GM23338 (cell line): ENCODE measurements around the gene PHKB. TPM values are rescaled to one million over a fixed set of nuclear protein-coding genes. Genes with fewer than 3 reads are reported as not detected.

Source experiments
- ATAC-seq: fragments of 200-7000 bp; cut with Tn5 transposase; 3 replicates; pipeline ENCODE4 v1.9.1; 2020
- DNase-seq: peaks from one replicate; pipeline ENCODE4 v3.0.0-alpha.2; 2015; ENCODE audit warnings: low spot score
- H2AFZ ChIP-seq: fragments of 200-600 bp; sonication (generic); 2 replicates; pipeline ENCODE4 v1.8.0; 2016; ENCODE audit warnings: antibody characterized with exemption, mild to moderate bottlenecking, moderate library complexity
- H3F3A ChIP-seq: fragments of 200-600 bp; sonication (generic); replicated peaks from 2 replicates; pipeline ENCODE4 v1.8.0; 2017; ENCODE audit warnings: antibody characterized with exemption, mixed run types, low read depth
- H3K27ac ChIP-seq: fragments of 200-600 bp; sonication (generic); 2 replicates; pipeline ENCODE4 v1.6.1; 2016; ENCODE audit warnings: low read depth
- H3K27me3 ChIP-seq: fragments of 200-600 bp; sonication (generic); 2 replicates; pipeline ENCODE4 v1.8.0; 2016; ENCODE audit warnings: mild to moderate bottlenecking, mixed run types, moderate library complexity; ENCODE audit not compliant: insufficient read depth
- H3K36me3 ChIP-seq: fragments of 200-600 bp; sonication (generic); 2 replicates; pipeline ENCODE4 v1.8.0; 2016; ENCODE audit warnings: mild to moderate bottlenecking; ENCODE audit not compliant: insufficient read depth
- H3K4me1 ChIP-seq: fragments of 200-600 bp; sonication (generic); 2 replicates; pipeline ENCODE4 v1.8.0; 2016; ENCODE audit warnings: mild to moderate bottlenecking, moderate library complexity; ENCODE audit not compliant: insufficient read depth
- H3K4me2 ChIP-seq: fragments of 200-600 bp; sonication (generic); 2 replicates; pipeline ENCODE4 v1.7.1; 2017; ENCODE audit warnings: mixed run types
- H3K4me3 ChIP-seq: fragments of 200-600 bp; sonication (generic); 2 replicates; pipeline ENCODE4 v1.6.1; 2016; ENCODE audit warnings: mixed run types
- H3K79me2 ChIP-seq: fragments of 200-600 bp; sonication (generic); replicated peaks from 2 replicates; pipeline ENCODE4 v1.8.0; 2017; ENCODE audit warnings: mild to moderate bottlenecking; ENCODE audit not compliant: insufficient read depth
- H3K9me2 ChIP-seq: fragments of 200-600 bp; sonication (generic); 2 replicates; pipeline ENCODE4 v1.8.0; 2017; ENCODE audit not compliant: insufficient read depth
- H4K20me1 ChIP-seq: fragments of 200-600 bp; sonication (generic); replicated peaks from 2 replicates; pipeline ENCODE4 v1.8.0; 2017; ENCODE audit warnings: mild to moderate bottlenecking; ENCODE audit not compliant: insufficient read depth
- H3K27ac Mint-ChIP-seq: 2 replicates; pipeline ENCODE4 v1.8.0; 2020; ENCODE audit warnings: inconsistent platforms, mild to moderate bottlenecking, moderate library complexity, mixed read lengths
- H3K27me3 Mint-ChIP-seq: 3 replicates; pipeline ENCODE4 v1.8.0; 2022; ENCODE audit warnings: low read depth, mild to moderate bottlenecking, moderate library complexity, mixed read lengths, inconsistent platforms; ENCODE audit not compliant: insufficient read depth, poor library complexity
- H3K36me3 Mint-ChIP-seq: 3 replicates; pipeline ENCODE4 v1.8.0; 2021; ENCODE audit warnings: low read depth, mild to moderate bottlenecking, inconsistent platforms, moderate library complexity, mixed read lengths
- H3K4me1 Mint-ChIP-seq: 3 replicates; pipeline ENCODE4 v1.8.0; 2020; ENCODE audit warnings: mild to moderate bottlenecking, inconsistent platforms, mixed read lengths
- H3K4me3 Mint-ChIP-seq: 3 replicates; pipeline ENCODE4 v1.8.0; 2021; ENCODE audit warnings: moderate library complexity, mild to moderate bottlenecking, inconsistent platforms, mixed read lengths
- H3K9me3 Mint-ChIP-seq: 3 replicates; pipeline ENCODE4 v1.8.0; 2020; ENCODE audit warnings: moderate library complexity, mild to moderate bottlenecking, inconsistent platforms, mixed read lengths
- CREB1 ChIP-seq: fragments of 250-450 bp; sonication (Bioruptor Pico); IDR thresholded peaks from 2 replicates; pipeline ENCODE4 v1.5.0; 2020; ENCODE audit warnings: low read depth, mild to moderate bottlenecking, moderate library complexity
- CTCF ChIP-seq, 2 experiments: fragments of 200-600 bp in 1 of 2; sonication (generic) in 1 of 2; conservative IDR thresholded peaks; 2 replicates each; pipeline versions ENCODE4 v1.5.1 to v1.6.1; 2016 to 2017; ENCODE audit warnings: antibody characterized with exemption in 2 of 2, low read depth in 2 of 2, mild to moderate bottlenecking in 2 of 2, moderate library complexity in 1 of 2
- EZH2phosphoT487 ChIP-seq: fragments of 200-600 bp; sonication (generic); IDR thresholded peaks from one replicate; pipeline ENCODE4 v1.8.1; 2018; ENCODE audit warnings: antibody characterized with exemption; ENCODE audit not compliant: unreplicated experiment
- JUNB ChIP-seq: IDR thresholded peaks from one replicate; pipeline ENCODE4 v1.6.1; 2016; ENCODE audit warnings: antibody characterized with exemption; ENCODE audit not compliant: unreplicated experiment
- NANOG ChIP-seq: IDR thresholded peaks from 2 replicates; pipeline ENCODE4 v1.6.1; 2016; ENCODE audit warnings: antibody characterized with exemption, borderline replicate concordance
- REST ChIP-seq: IDR thresholded peaks from one replicate; pipeline ENCODE4 v1.6.1; 2018; ENCODE audit warnings: antibody characterized with exemption; ENCODE audit not compliant: unreplicated experiment
- STAT1 ChIP-seq: IDR thresholded peaks from one replicate; pipeline ENCODE4 v1.6.1; 2016; ENCODE audit warnings: antibody characterized with exemption; ENCODE audit not compliant: unreplicated experiment
- ZNF331 ChIP-seq: fragments of 250-450 bp; sonication (Bioruptor Pico); IDR thresholded peaks from 2 replicates; pipeline ENCODE4 v1.5.0; 2020; ENCODE audit warnings: low read depth, mild to moderate bottlenecking, moderate library complexity
- ZNF462 ChIP-seq: fragments of 250-450 bp; sonication (Bioruptor Pico); IDR thresholded peaks from 2 replicates; pipeline ENCODE4 v1.5.0; 2020; ENCODE audit warnings: mild to moderate bottlenecking, moderate library complexity
- polyA plus RNA-seq: library from polyadenylated mRNA; unstranded; fragments of >200 nt; fragmentation: Nextera tagmentation; extraction: Ambion mirVana; gene quantifications from 2 replicates; pipeline ENCODE4 v1.2.1, GENCODE V29; 2016
- total RNA-seq: library from RNA; depleted of rRNA; stranded (reverse); fragments of >200 nt; shearing (Covaris generic); gene quantifications from 2 replicates; pipeline ENCODE4 v1.2.3, GENCODE V29; 2014
- TF ChIP-seq, protein P1 (sequence below): IDR thresholded peaks from 2 replicates; pipeline ENCODE4 v1.6.1; 2016; ENCODE audit warnings: antibody characterized with exemption

Gene PHKB
- total and polyA plus RNA-seq, 2 experiments from 2014 or later, result 20.3 to 57.3 TPM

DNA sequence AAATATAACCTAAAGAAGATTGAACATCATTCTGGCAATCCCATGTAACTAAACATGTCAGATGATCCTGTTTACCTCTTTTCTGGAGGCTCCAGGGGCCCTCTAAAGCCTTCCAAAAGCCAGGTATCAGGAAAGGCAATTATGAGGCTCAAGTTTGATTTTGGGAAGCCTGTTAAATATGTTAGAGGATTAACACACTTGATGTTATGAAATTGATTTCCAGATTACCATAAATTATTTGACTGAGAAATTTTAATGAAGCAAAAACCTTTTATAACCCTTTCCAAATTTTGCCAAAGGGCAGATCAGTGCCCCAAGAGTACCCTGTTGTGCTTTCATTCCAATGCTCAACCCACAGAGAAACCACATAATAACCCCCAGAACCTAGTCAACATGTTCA, 29.3 kb downstream of the PHKB start:
- no peak overlapping the region for H3K4me2 ChIP-seq
- peaks cover 11% of the 10 kb centered on the region; the same call in 1 of the 2 replicates for H3K36me3 ChIP-seq
- DNase-seq, result no peak
- H3K27ac ChIP-seq, result no peak overlapping the region
- no peak overlapping the region for H3K4me3 ChIP-seq
- peaks cover 30% of the 10 kb centered on the region for H3K79me2 ChIP-seq
- TF ChIP-seq CTCF (conservative IDR thresholded peaks at IDR 0.05; ENCODE audit: low read depth in 2 of 2) (no peak), STAT1 (no peak), EZH2phosphoT487 (no peak), ZNF331 (no peak), REST (no peak), NANOG (no peak), CREB1 (CRISPR knock-in tag) (no peak), JUNB (no peak), ZNF462 (CRISPR knock-in tag) (no peak)
- TF ChIP-seq, protein P1, sequence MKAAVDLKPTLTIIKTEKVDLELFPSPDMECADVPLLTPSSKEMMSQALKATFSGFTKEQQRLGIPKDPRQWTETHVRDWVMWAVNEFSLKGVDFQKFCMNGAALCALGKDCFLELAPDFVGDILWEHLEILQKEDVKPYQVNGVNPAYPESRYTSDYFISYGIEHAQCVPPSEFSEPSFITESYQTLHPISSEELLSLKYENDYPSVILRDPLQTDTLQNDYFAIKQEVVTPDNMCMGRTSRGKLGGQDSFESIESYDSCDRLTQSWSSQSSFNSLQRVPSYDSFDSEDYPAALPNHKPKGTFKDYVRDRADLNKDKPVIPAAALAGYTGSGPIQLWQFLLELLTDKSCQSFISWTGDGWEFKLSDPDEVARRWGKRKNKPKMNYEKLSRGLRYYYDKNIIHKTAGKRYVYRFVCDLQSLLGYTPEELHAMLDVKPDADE, result no peak
- ATAC-seq, result no peak
- peaks cover 41% of the 10 kb centered on the region for H3K9me3 Mint-ChIP-seq
- no peak overlapping the region for H2AFZ ChIP-seq
- no peak overlapping the region for H3K4me3 Mint-ChIP-seq
- H3K27me3 ChIP-seq, result no peaks in the 10 kb centered on the region
- peaks cover 25% of the 10 kb centered on the region for H3K4me1 ChIP-seq
- H4K20me1 ChIP-seq, result no peaks in the 10 kb centered on the region
- H3K9me2 ChIP-seq, result no peaks in the 10 kb centered on the region
- H3K27me3 Mint-ChIP-seq, result no peaks in the 10 kb centered on the region
- H3K36me3 Mint-ChIP-seq, result peaks cover 48% of the 10 kb centered on the region
- no peaks in the 10 kb centered on the region for H3F3A ChIP-seq
- no peak overlapping the region for H3K27ac Mint-ChIP-seq
- peaks cover 14% of the 10 kb centered on the region for H3K4me1 Mint-ChIP-seq
